Gastrocnemius medialis (tissue), 4 donors: ENCODE measurements around the gene ZBTB20.

Experiments
- POLR2A ChIP-seq, 2 donors: fragments of 450-650 bp; IDR thresholded peaks; one replicate each; pipeline ENCODE4 v1.6.1; 2017; ENCODE audit warnings: antibody characterized with exemption in 2 of 2, mild to moderate bottlenecking in 2 of 2, moderate library complexity in 2 of 2
- TF ChIP-seq, protein P1 (sequence below), 5 experiments: fragments of 450-650 bp in 3 of 5; fragments of 200-600 bp in 2 of 5; sonication (generic) in 2 of 5; IDR thresholded peaks in 4 of 5; conservative IDR thresholded peaks in 1 of 5; 1 replicate in 4 of 5; 2 replicates in 1 of 5; pipeline ENCODE4 v1.5.1; 2016 to 2019; ENCODE audit warnings: antibody characterized with exemption in 5 of 5, mild to moderate bottlenecking in 3 of 5, moderate library complexity in 3 of 5

DNA sequence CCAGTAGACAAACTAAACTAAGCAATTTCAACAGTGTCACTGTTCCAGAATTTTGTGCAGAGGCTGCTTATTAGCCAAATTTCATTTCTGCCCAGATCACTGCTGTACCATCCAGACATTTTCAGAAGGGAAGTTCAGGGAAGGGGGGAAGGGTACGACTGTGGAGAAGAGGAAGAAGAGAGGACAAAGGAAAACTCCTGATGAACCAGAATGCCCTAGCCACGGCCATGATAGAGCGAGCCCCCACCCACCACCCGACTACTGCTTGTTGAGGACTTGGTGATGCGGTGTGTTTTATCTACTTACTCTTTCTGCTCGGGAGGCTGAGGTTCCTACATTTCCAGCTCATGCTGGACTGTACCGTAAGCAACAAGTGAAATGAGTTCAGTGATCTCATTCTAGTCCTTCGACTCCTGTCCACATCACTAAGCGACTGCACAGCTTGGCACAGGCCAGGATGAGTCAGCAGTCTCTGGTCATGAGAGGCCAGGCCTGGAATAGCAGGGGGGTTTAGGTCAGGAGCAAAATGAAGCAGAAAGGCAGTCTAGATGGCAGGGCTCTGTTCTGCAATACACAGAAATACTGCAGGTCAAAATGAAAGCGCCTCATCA, 522.4 kb downstream of the ZBTB20 start:
- TF ChIP-seq, protein P1, sequence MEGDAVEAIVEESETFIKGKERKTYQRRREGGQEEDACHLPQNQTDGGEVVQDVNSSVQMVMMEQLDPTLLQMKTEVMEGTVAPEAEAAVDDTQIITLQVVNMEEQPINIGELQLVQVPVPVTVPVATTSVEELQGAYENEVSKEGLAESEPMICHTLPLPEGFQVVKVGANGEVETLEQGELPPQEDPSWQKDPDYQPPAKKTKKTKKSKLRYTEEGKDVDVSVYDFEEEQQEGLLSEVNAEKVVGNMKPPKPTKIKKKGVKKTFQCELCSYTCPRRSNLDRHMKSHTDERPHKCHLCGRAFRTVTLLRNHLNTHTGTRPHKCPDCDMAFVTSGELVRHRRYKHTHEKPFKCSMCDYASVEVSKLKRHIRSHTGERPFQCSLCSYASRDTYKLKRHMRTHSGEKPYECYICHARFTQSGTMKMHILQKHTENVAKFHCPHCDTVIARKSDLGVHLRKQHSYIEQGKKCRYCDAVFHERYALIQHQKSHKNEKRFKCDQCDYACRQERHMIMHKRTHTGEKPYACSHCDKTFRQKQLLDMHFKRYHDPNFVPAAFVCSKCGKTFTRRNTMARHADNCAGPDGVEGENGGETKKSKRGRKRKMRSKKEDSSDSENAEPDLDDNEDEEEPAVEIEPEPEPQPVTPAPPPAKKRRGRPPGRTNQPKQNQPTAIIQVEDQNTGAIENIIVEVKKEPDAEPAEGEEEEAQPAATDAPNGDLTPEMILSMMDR (IDR thresholded peaks at IDR 0.05 in 4 of 5, conservative IDR thresholded peaks at IDR 0.05 in 1 of 5): no peak
- peak; percentile 77 to 88 for TF ChIP-seq POLR2A (IDR thresholded peaks at IDR 0.05)
